ENCODE results near the gene CD47.

CD47 gene

GRCh38 chr3:108114423-108115065 is 23.7 kb upstream of the CD47 start:
- no peak for FAIRE-seq

GRCh38 chr3:108113975-108114374 is 23.1 kb upstream of the CD47 start:
- FAIRE-seq: no peak

GRCh38 chr3:108110934-108111333 is 20.1 kb upstream of the CD47 start:
- FAIRE-seq: no peak

GRCh38 chr3:108108416-108108815 is 17.6 kb upstream of the CD47 start:
- FAIRE-seq: no peak

GRCh38 chr3:108106449-108106848 is 15.6 kb upstream of the CD47 start:
- no peak for FAIRE-seq

GRCh38 chr3:108106031-108106430 is 15.2 kb upstream of the CD47 start:
- no peak for FAIRE-seq

GRCh38 chr3:108103886-108104797 is 13.3 kb upstream of the CD47 start:
- FAIRE-seq: no peak

GRCh38 chr3:108103040-108103751 is 12.4 kb upstream of the CD47 start:
- FAIRE-seq: no peak

- FAIRE-seq: no peak
These were observed 11.7 kb upstream of the CD47 start for GRCh38 chr3:108102420-108103039.

GRCh38 chr3:108100906-108101660 is 10.3 kb upstream of the CD47 start:
- FAIRE-seq: no peak

- no peak for FAIRE-seq
These were observed 9.0 kb upstream of the CD47 start for GRCh38 chr3:108099679-108100428.

GRCh38 chr3:108099244-108099643 is 8.4 kb upstream of the CD47 start:
- no peak for FAIRE-seq

- no peak for FAIRE-seq
These were observed 7.2 kb upstream of the CD47 start for GRCh38 chr3:108098003-108098370.

GRCh38 chr3:108097322-108098002 is 6.6 kb upstream of the CD47 start:
- FAIRE-seq: no peak

- FAIRE-seq: no peak
These were observed 5.9 kb upstream of the CD47 start for GRCh38 chr3:108096532-108097321.

- no peak for FAIRE-seq
These were observed 2.8 kb upstream of the CD47 start for GRCh38 chr3:108093616-108094015.

- FAIRE-seq: no peak
These were observed 2.2 kb upstream of the CD47 start for GRCh38 chr3:108093021-108093420.

GRCh38 chr3:108092501-108092900 is 1.7 kb upstream of the CD47 start:
- no peak for FAIRE-seq

GRCh38 chr3:108091498-108092250 is 843 bp upstream of the CD47 start:
- FAIRE-seq: no peak

Measured in A204.1 (cell line).